HG03139 (cell line): Measurements from ENCODE around the gene CCHCR1.
"Not testable (repeated sequence)": the region's sequence is repeated elsewhere in the genome, so short reads cannot be mapped to it uniquely, and the experiment has no call there.

Experiments
- ATAC-seq: cut with Tn5 transposase; IDR thresholded peaks from one replicate; pipeline ENCODE4 v1.9.1; 2021; ENCODE audit not compliant: unreplicated experiment

CCHCR1 gene

DNA sequence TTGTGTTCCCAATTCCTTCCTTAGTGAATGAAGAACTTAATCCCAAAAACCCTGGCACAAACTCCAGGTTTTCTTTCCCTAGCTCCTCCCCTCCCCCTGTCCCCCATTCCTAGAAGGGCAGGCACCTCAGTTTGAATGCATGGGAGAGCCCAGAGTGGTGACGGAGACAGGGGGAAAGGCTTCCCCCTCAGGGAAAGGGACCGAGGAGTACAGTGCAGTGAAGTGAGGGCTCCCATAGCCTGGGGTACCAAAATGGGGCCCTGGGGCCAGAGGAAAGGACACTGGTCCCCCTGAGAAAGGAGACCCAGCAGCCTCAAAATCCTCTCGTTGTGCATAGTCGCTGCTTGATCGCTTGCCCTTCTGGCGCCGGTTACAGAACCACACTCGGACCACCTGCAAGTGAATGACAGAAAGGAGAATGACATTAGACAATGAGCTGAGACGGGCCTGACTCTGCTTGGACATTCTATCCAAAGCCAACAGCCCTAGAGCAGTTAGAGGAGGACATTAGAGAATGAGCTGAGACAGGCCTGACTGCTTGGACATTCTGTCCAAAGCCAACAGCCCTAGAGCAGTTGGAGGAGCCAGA lies 7.0 kb upstream of the CCHCR1 start:
- ATAC-seq = not testable (repeated sequence)

DNA sequence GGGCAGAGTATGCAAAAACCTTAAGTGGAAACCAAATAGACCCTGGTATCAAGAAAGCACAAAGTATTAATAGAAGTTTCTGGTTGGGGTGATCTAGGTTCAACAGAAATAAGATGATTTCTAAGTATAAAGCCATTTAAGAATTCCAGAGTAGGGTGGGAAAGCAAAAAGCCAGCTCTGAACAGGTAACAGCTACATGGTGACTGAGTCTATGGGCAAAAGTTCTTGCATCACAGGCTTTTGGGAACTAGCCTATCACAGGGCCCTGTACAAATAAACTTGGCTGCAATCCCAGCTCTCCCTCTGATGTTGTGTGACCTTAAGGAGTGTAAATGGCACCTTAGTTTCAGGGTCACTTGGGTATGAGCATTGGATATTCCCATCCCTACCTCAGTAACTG lies 6.3 kb upstream of the CCHCR1 start:
- ATAC-seq = no peak

DNA sequence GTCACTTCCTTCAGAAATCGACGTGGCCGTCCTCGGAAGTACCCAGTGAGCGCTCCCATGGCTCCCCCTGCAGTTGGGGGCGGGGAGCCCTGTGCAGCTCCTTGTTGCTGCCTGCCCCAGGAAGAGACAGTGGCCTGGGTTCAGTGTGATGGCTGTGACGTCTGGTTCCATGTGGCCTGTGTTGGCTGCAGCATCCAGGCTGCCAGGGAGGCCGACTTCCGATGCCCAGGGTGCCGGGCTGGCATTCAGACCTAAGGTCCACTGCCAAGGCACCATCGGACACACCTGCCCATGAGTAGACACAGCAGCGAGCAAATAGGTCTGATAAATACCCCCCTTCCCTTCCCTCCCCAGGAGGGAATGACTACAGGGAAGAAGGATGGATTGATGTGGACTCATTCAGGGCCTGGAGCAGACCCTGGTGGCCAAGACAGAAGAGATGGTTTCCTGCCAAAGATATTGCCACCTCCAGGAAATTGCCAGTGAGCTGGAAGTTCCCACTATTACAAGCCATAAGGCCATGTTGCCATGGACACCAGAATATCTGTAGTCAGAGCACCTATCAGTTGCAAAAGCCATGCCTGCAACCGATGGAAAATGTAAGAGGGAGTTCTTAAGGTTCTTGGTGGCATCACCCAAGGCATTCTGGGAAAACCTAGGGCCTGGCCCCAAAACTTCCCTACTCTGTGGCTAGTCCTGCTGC lies 5.0 kb upstream of the CCHCR1 start:
- ATAC-seq = no peak

DNA sequence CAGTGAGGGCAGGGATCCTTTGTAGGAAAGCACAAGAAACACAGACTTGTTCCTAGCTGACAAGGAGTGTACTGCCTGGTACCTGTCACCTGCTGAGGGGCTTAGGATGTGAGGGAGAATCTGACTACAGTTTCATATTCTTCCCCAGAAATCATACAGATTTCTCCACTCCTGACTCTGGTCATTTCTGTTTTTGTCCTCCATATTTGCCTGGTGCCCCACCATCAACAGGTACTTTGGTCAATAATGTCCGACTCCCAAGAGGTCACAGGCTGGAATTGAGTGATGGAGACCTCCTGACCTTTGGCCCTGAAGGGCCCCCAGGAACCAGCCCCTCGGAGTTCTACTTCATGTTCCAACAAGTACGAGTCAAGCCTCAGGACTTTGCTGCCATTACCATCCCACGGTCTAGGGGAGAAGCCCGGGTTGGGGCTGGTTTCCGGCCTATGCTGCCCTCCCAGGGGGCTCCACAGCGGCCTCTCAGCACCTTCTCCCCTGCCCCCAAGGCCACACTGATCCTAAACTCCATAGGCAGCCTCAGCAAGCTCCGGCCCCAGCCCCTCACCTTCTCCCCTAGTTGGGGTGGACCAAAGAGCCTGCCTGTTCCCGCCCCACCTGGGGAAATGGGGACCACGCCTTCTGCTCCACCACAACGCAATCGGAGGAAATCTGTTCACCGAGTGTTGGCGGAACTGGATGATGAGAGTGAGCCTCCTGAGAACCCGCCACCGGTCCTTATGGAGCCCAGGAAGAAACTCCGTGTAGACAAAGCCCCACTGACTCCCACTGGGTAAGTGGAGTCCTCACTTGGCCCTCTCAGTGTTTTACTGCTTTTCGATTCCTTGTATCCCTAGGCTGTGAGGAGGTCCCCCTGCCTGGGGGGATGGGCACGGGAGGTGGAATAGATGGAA lies 3.9 kb upstream of the CCHCR1 start:
- no peak for ATAC-seq

DNA sequence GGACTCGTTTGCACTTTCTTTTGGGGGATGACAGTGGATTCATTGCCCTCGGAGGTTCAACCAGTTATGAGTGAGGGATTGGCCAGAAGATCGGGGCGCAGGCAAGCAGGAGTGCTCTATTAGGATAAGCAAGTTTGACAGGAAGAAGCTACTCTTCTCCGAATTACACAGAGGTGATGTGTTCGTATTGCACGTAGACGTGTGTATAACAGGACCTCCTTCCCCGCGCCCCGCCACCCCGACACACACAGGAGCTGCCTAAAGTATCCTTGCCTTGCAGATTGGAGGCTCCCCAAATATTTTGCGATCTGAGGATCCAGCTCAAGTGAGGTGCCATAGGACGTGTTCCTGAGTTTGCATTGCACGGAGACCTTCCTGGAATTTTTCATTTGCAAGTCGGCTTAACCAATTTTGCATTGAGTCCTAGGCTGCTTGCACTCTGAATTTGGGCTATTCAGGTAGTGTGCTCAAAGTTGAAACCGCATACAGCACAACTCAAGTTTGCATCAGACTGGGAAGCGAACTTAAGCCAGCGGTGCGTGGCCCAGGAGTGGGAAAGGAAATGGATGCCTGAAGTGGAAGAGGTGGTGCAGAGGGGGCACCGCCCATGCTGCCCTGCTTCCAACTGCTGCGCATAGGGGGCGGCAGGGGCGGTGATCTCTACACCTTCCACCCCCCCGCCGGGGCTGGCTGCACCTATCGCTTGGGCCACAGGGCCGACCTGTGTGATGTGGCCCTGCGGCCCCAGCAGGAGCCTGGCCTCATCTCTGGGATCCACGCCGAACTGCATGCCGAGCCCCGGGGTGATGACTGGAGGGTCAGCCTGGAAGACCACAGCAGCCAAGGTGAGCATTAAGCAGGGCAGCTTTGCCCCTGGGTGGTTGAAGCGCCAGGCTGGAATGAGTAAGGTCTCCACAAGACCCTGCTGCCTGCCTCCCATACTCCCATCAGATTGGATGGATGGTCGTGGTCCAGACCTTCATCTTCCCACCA lies 1.6 kb upstream of the CCHCR1 start:
- ATAC-seq = no peak

DNA sequence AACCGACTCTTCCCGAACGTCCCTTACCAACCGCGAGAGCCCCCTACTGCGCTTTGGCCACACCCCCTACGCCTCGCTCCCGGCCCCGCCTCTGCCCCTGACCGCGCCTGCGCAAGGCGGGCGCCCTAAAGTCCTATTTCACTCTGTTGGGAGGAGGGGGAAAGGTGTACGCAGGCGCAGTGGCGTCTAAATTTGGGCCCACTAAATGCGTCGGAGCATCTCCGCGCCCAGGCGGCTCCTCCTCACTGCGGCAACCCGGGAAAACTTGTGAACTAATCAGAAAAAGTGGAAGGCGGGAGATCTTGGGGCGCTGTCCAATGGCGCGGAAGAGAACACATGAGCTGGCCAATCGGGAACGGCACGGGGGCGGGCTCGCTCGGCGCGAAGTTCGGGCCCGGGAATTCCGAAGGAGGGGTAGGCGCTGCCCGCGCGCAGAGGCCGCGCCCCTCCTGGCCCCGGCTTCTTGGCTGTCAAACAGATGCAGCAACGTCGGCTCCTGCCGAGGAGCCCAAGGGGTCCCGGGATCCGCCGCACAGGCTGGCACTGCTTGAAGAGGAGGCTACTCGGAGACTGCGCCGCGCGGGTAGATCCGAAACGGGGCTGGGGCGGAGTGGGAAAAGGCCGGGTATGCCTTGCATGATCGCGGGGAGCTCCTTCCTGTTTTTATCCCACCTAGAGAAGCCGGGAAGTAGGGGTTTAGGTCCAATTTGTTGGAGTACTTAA lies 699 bp upstream of the CCHCR1 start, which contains the start of gene TCF19:
Gene TCF19 (plus strand): TSS at position 450 of the 723 bp plus-strand sequence. CDS start 881 bp downstream, outside the sequence.
- peak; percentile 81 for ATAC-seq

DNA sequence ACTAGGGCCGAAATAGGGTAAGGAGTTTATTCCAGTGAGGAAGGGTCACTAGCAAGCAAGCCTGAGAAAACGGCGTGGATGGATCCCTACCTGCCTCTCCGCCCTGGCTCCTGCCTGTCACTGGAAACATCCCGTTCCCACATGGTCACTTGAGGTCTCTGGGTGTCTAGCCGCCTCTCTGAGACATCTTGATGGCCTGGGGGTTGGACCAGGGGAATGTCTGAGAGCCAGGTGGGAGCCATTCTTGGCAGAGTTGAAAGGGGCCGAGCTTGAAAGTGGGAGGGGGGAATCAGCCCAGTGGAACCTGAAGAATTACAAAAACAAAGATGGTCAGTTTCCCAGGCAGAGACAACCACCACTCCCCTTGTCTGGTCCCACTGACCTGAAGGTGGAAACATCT lies 961 bp downstream of the CCHCR1 start:
- no peak for ATAC-seq

DNA sequence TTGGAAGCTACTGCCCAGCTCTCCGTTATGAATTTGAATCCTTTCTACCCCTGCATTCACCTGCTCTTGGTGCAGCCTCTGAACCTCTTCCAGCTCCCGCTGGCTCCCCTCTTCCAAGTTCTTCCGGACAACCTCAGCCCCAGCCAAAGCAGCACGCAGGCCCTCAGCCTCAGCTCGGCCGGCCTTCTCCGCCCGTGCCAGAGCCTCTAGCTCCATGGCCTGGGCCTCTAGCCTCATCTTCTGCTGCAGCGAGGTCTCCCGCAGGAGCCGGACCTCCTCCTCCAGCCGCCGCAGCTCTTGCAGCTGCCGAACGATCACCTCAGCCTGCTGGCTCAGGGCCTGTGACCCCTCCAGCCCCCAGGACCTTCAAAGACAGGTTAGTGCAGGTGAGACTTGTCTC lies 3.2 kb downstream of the CCHCR1 start:
- ATAC-seq = no peak

DNA sequence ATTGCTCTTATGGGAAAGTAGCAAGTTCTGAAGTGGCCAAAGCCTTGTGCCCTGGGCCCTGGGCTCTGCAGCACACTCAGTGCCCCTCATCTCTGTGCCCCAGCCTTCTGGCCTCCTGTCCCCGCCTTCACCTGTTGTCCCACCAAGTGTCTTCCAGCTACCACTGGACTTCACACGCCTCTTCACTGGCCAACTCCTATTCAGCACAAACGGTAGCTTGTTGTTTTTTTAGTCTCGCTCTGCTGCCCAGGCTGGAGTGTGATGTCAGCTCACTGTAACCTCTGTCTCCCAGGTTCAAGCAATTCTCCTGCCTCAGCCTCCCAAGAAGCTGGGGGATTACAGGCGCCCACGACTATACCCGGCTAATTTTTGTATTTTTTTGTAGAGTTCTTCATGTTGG lies 4.8 kb downstream of the CCHCR1 start:
- no peak for ATAC-seq

DNA sequence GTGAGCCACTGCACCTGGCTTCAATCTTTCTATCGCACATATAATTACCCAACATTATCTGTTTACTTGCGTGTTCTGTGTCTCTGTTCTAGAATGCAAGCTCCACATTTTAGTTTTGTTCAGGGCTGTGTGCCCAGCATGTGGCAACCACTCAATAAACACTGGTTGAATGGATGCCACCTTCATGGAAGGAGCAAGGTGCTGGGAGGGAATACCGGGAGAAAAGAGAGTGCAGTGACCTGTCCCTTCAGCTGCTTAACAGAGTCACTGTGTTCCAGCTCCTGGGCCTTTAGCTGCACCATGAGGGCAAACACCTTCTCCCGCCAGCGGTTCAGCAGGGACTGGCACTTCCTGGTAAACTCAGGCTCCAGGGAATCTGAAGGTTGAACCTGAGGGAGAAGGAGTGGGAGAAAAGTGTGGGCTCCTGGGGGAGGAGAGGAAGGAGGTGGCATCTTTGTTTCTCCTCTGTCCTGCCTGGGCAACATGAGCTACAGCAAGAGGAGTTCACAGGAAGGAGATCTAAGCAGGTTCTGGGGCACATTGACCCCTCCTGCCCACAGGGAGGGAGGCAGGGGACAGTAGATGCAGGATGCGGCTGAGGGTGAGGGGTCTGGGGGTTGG lies 7.7 kb downstream of the CCHCR1 start:
- no peak for ATAC-seq

DNA sequence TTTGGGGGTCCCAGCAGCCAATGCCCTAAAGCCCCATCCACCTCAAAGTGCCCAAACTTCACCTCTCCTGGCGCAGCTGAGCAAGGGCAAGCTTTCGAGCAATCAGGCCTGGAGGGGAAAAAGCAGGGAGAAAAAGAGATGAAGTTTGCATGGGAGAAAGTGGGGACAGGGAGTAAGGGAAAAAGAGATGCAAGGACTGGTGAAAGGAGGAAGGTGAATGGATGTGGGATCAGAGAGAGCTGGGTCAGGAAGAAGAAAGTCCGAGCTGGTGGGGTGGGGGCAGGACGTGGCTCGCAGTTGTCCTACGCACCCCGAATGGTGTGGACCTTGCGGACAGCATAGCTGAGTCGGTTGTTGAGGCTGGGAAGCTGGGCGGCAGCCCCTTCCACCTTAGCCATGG lies 12.2 kb downstream of the CCHCR1 start:
- ATAC-seq = no peak

DNA sequence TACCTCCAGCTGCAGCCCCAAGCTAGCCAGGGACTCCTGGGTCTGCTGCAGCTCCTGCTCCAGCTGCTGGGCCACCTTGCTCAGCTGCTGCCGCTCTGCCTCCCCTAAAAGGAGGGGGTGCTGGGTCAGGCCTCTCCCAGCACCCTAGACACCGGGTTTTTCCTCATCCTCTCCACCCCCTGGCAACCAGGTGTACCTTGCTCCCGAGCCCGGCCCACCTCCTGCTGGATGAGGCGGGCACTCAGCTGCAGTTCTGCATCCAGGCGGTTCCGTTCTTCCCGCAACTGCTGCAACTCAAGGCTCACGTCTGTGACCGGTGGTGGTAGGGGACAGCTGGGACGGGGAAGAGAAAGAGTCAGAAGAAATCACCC lies 12.6 kb downstream of the CCHCR1 start:
- ATAC-seq = no peak

DNA sequence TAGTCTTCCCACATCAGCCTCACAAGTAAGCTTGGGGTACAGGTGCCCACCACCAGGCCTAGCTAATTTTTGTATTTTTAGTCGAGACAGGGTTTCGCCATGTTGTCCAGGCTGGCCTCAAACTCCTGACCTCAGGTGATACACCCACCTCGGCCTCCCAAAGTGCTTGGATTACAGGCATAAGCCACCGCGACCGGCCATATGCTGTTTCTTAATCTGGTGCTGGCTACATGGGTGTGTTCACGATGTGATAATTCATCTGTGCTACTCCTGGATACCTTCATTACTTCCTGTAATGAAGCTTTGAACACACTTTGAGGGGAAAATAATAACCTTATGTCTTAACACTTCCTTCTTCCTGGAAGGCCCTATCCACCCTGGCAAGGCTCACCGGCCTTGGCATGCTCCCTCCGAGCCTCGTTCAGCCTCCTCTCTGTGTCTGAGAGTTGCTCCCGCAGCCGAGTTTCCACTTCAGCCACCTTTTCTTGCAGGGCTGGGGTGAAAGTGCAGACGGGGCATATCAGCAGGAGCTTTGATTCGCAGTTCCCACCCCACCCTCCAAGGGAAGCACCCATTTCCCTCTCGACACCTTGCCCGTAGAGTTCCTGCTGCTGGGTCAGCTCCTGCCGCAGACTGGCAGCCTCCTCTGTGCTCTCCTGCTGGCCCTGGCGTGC lies 13.2 kb downstream of the CCHCR1 start:
- ATAC-seq = no peak

DNA sequence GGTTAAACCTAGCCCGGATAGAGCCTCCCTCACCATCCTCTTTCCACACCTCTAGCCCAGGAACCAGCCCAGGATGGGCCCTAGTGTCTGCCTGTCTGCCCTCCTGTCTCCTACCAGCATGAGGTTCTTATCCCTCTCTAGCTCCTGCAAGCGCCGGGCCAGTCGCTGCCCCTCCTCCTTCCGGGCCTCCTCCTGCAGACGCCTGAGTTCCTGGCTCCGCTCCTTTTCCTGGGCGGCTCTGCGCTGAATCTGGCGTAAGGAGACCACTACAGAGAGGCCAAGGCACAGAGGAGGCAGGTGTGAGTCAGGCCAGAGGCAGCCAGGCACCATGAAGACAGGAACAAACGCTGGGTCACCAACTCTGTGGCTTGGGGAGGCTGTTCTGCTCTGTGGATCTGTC lies 14.5 kb downstream of the CCHCR1 start:
- ATAC-seq = no peak

DNA sequence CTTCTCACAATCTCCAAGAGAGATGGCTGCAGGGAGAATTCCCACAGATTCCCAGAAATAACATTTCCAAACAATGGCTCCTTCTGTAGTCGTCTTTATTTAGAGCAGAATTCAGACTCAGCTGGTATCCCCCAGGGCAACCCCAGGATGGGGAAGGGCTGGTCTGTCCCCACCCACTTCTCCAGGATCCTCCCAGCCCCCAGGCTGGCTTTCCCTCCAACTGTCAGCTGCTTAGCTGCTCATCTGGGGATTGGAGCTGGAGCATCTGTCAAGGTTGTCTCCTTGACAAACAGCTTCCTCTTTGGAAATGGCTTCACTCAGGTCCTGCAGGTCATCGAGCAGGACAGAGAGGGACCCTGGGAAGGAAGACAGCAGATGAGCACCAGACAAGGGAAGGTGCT lies 15.2 kb downstream of the CCHCR1 start:
- no peak for ATAC-seq

DNA sequence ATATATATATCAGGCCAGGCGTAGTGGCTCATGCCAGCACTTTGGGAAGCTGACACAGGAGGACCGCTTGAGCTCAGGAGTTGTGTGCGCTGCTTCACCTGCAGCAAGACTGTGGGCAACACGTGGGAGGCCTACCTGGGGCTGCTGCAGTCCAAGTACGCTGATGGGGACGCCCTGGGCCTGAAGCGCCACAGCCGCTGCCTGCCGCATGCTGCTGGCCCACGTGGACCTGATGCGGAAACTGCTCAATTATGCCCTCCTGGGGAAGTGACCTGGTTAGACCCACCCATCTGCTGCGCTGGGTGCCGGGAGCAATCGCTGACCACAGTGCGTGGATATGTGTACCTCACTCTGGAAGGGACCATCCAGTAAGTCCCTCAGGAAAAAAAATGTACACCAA lies 17.0 kb downstream of the CCHCR1 start:
- ATAC-seq = no peak

DNA sequence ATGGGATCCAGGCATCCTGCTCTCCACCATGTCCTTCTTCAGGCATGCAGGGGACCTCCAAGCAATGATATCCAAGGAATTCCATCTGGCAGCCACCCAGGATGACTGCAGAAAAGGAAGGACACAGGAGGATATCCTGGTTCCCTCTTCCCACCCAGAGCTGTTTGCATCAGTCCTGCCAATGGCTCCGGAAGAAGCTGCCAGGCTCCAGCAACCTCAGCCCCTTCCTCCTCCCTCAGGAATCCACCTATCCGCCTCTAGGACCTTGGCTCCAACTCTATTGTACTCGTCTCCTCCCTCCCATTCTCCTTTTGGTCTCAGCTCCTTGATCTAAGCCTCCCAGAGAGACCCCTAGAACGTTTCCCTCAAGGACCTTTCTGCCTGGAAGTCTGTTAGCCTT lies 18.0 kb downstream of the CCHCR1 start:
- no peak for ATAC-seq

DNA sequence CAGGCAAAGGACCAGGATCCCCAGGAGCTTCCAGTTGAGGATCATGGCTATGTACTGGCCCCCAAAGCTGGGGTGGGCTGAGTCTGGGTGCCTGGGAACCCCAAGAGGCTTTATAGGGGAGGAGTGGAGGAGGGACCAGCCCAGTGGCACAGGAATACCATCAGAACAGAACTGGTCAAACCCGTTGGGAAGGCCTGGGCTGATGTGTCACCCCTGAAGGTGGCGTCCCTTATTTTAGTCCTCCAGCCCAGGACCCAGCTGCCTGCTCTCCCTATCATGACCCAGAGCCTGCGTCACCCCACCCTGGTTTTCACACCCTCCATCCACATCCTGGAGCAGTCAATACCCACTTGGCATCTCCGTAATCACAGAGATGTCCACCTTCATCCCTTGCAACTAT lies 18.6 kb downstream of the CCHCR1 start, which contains the start of gene PSORS1C2:
Gene PSORS1C2 (minus strand): TSS at position 85 of the 400 bp plus-strand sequence. CDS start 40 bp downstream, at position 45.
- ATAC-seq = no peak

DNA sequence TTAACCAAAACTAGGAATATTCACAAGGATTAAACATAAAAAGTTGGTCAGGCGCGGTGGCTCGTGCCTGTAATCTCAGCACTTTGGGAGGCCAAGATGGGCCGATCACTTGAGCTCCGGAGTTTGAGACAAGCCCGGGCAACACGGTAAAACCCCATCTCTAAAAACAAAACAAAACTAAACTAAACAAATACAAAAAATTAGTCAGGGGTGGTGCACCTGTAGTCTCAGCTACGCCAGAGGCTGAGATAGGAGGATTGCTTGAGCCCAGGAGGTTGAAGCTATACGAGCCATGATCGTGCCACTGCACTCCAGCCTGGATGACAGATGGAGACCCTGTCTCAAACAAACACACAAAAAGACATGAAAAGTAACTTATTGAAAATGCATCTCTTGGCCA lies 21.9 kb downstream of the CCHCR1 start:
- no peak for ATAC-seq
